Activated effector memory CD4-positive, alpha-beta T cell treated with anti-CD3 and anti-CD28 coated beads, Interleukin-2, amount 50 U/mL, for 16 hours (primary cell): ENCODE results near the gene AKR1C2.
"Not testable (repeated sequence)": the region's sequence is repeated elsewhere in the genome, so short reads cannot be mapped to it uniquely, and the experiment has no call there.

Experiments
- DNase-seq: peaks from one replicate; pipeline ENCODE4 v3.0.0-alpha.2; 2020

The AKR1C2 gene

GRCh38 chr10:5023177-5023805 is 19.6 kb upstream of the AKR1C2 start:
- no peak for DNase-seq

- DNase-seq: not testable (repeated sequence)
These were observed 18.1 kb upstream of the AKR1C2 start for GRCh38 chr10:5021624-5022290.

- not testable (repeated sequence) for DNase-seq
These were observed 16.3 kb upstream of the AKR1C2 start for GRCh38 chr10:5019770-5020612.

- not testable (repeated sequence) for DNase-seq
These were observed 15.1 kb upstream of the AKR1C2 start for GRCh38 chr10:5018671-5019277.

- DNase-seq: no peak
These were observed 14.5 kb upstream of the AKR1C2 start for GRCh38 chr10:5018134-5018533.

GRCh38 chr10:5014936-5015335 is 11.3 kb upstream of the AKR1C2 start:
- DNase-seq: no peak

- DNase-seq: not testable (repeated sequence)
These were observed 10.7 kb upstream of the AKR1C2 start for GRCh38 chr10:5014200-5014910.

GRCh38 chr10:5013385-5013784 is 9.7 kb upstream of the AKR1C2 start:
- DNase-seq: no peak

- DNase-seq: no peak
These were observed 8.9 kb upstream of the AKR1C2 start for GRCh38 chr10:5012595-5012994.

- DNase-seq: not testable (repeated sequence)
These were observed 7.7 kb upstream of the AKR1C2 start for GRCh38 chr10:5011392-5011791.

GRCh38 chr10:5010043-5010442 is 6.4 kb upstream of the AKR1C2 start:
- not testable (repeated sequence) for DNase-seq

GRCh38 chr10:5008857-5009548 is 5.3 kb upstream of the AKR1C2 start:
- not testable (repeated sequence) for DNase-seq

- DNase-seq: not testable (repeated sequence)
These were observed 844 bp upstream of the AKR1C2 start for GRCh38 chr10:5004501-5004900.

- not testable (repeated sequence) for DNase-seq
These were observed 351 bp upstream of the AKR1C2 start for GRCh38 chr10:5004030-5004385.

- DNase-seq: no peak
These were observed 1.5 kb downstream of the AKR1C2 start for GRCh38 chr10:5002013-5002727.

- no peak for DNase-seq
These were observed 5.0 kb downstream of the AKR1C2 start for GRCh38 chr10:4998671-4999070.

GRCh38 chr10:4994260-4994659 is 9.4 kb downstream of the AKR1C2 start:
- DNase-seq: not testable (repeated sequence)

- not testable (repeated sequence) for DNase-seq
These were observed 11.1 kb downstream of the AKR1C2 start for GRCh38 chr10:4992564-4992963.

GRCh38 chr10:4991463-4991862 is 12.2 kb downstream of the AKR1C2 start:
- not testable (repeated sequence) for DNase-seq

GRCh38 chr10:4990217-4990616 is 13.4 kb downstream of the AKR1C2 start:
- DNase-seq: no peak

- not testable (repeated sequence) for DNase-seq
These were observed 15.5 kb downstream of the AKR1C2 start for GRCh38 chr10:4988000-4988641.
